Neuronal stem cell (in vitro differentiated cells): ENCODE data around the gene MACROD2.

ENCODE experiments used
- DNase-seq: peaks from one replicate; pipeline ENCODE4 v3.0.0-alpha.2; 2013; ENCODE audit warnings: low spot score
- H2AFZ ChIP-seq: one replicate; pipeline ENCODE4 v1.6.1; 2013; ENCODE audit warnings: mild to moderate bottlenecking, low read length, inconsistent platforms
- H2AK5ac ChIP-seq: 2 replicates; pipeline ENCODE4 v1.6.1; 2013; ENCODE audit warnings: low read depth, mild to moderate bottlenecking, inconsistent platforms, low read length, moderate library complexity, mixed read lengths
- H2BK120ac ChIP-seq: 2 replicates; pipeline ENCODE4 v1.6.1; 2013; ENCODE audit warnings: low read depth, mild to moderate bottlenecking, inconsistent platforms, low read length, moderate library complexity, mixed read lengths
- H2BK12ac ChIP-seq: one replicate; pipeline ENCODE4 v1.6.1; 2013; ENCODE audit warnings: low read length, inconsistent platforms
- H2BK15ac ChIP-seq: 2 replicates; pipeline ENCODE4 v1.6.1; 2013; ENCODE audit warnings: mild to moderate bottlenecking, low read length, inconsistent platforms, mixed read lengths
- H2BK5ac ChIP-seq: one replicate; pipeline ENCODE4 v1.6.1; 2013; ENCODE audit warnings: inconsistent platforms, mild to moderate bottlenecking, low read length, moderate library complexity
- H3K14ac ChIP-seq: one replicate; pipeline ENCODE4 v1.6.1; 2013; ENCODE audit warnings: low read length, inconsistent platforms
- H3K18ac ChIP-seq: 2 replicates; pipeline ENCODE4 v1.6.1; 2013; ENCODE audit warnings: low read length, inconsistent platforms
- H3K23ac ChIP-seq: 2 replicates; pipeline ENCODE4 v1.6.1; 2013; ENCODE audit warnings: low read depth, mild to moderate bottlenecking, mixed read lengths, low read length, inconsistent platforms; ENCODE audit not compliant: poor library complexity
- H3K27ac ChIP-seq: replicated peaks from 3 replicates; pipeline ENCODE4 v1.5.1; 2013; ENCODE audit warnings: low read length, inconsistent platforms
- H3K27me3 ChIP-seq, 3 experiments: 2 replicates each; pipeline ENCODE4 v1.6.1; 2013; ENCODE audit warnings: low read length in 3 of 3, mild to moderate bottlenecking in 2 of 3, inconsistent platforms in 1 of 3, low read depth in 1 of 3, mixed read lengths in 1 of 3, moderate library complexity in 1 of 3; ENCODE audit not compliant: control insufficient read depth in 3 of 3, insufficient read depth in 3 of 3
- H3K36me3 ChIP-seq, 2 donors: replicated peaks in 1 of 2; 2 replicates each; pipeline ENCODE4 v1.6.1; 2013; ENCODE audit warnings: low read length in 2 of 2; ENCODE audit not compliant: control insufficient read depth in 2 of 2, insufficient read depth in 2 of 2
- H3K4ac ChIP-seq: 2 replicates; pipeline ENCODE4 v1.6.1; 2013; ENCODE audit warnings: inconsistent platforms, mild to moderate bottlenecking, low read length, moderate library complexity
- H3K4me1 ChIP-seq, 2 donors: 1 replicate in 1 of 2; 2 replicates in 1 of 2; pipeline ENCODE4 v1.6.1; 2013; ENCODE audit warnings: low read length in 2 of 2, low read depth in 1 of 2; ENCODE audit not compliant: control insufficient read depth in 2 of 2, insufficient read depth in 1 of 2
- H3K4me2 ChIP-seq: one replicate; pipeline ENCODE4 v1.6.1; 2013; ENCODE audit warnings: mild to moderate bottlenecking, low read length, inconsistent platforms; ENCODE audit not compliant: insufficient read depth, poor library complexity, severe bottlenecking
- H3K4me3 ChIP-seq, 2 donors: 2 replicates each; pipeline ENCODE4 v1.5.1; 2013; ENCODE audit warnings: low read length in 2 of 2, mild to moderate bottlenecking in 2 of 2, inconsistent platforms in 1 of 2, moderate library complexity in 1 of 2
- H3K79me1 ChIP-seq: one replicate; pipeline ENCODE4 v1.6.1; 2013; ENCODE audit warnings: low read depth, mild to moderate bottlenecking, inconsistent platforms, low read length, moderate library complexity
- H3K9ac ChIP-seq: one replicate; pipeline ENCODE4 v1.6.1; 2013; ENCODE audit warnings: mild to moderate bottlenecking, low read depth, low read length, inconsistent platforms; ENCODE audit not compliant: poor library complexity
- H3K9me3 ChIP-seq, 2 donors: replicated peaks in 1 of 2; 2 replicates each; pipeline versions ENCODE3 to v1.6.1; 2013; ENCODE audit warnings: low read length in 2 of 2, mild to moderate bottlenecking in 2 of 2, inconsistent platforms in 1 of 2, low read depth in 1 of 2, mixed read lengths in 1 of 2, moderate library complexity in 1 of 2; ENCODE audit not compliant: control insufficient read depth in 2 of 2, insufficient read depth in 1 of 2
- H4K8ac ChIP-seq: one replicate; pipeline ENCODE4 v1.6.1; 2013; ENCODE audit warnings: low read depth, mild to moderate bottlenecking, inconsistent platforms, low read length, moderate library complexity
- H4K91ac ChIP-seq: one replicate; pipeline ENCODE4 v1.6.1; 2013; ENCODE audit warnings: low read length, low read depth, mild to moderate bottlenecking, inconsistent platforms; ENCODE audit not compliant: poor library complexity
- WGBS, 2 donors: extraction: QIAGEN DNeasy Blood & Tissue Kit; methylation state at CpG; one replicate each; pipeline ENCODE4 v1.1.7; 2013; ENCODE audit warnings: missing lambda C conversion rate in 2 of 2, mixed read lengths in 1 of 2; ENCODE audit not compliant: insufficient read length in 2 of 2, insufficient replicate concordance in 1 of 2; ENCODE audit errors: extremely low coverage in 2 of 2; 5-methylcytosine and 5-hydroxymethylcytosine counted together

Gene MACROD2

GRCh38 chr20:14611479-14611878, 616.2 kb downstream of the MACROD2 start:
- no peak overlapping the region for H4K8ac ChIP-seq
- H3K36me3 ChIP-seq = no peaks in the 10 kb centered on the region
- H2BK12ac ChIP-seq = no peak overlapping the region
- no peak overlapping the region for H3K4me3 ChIP-seq
- H3K23ac ChIP-seq = no peak overlapping the region
- H2AK5ac ChIP-seq = no peak overlapping the region
- DNase-seq = no peak
- no peak overlapping the region for H3K4ac ChIP-seq
- WGBS, 2 donors = no CpG with 5 or more reads among the region's 2 CpGs
- H2BK5ac ChIP-seq = no peak overlapping the region
- H3K9me3 ChIP-seq = no peaks in the 10 kb centered on the region
- no peak overlapping the region for H3K27ac ChIP-seq
- H3K4me2 ChIP-seq = no peak overlapping the region
- H3K79me1 ChIP-seq = no peaks in the 10 kb centered on the region
- no peak overlapping the region for H4K91ac ChIP-seq
- H3K9ac ChIP-seq = no peak overlapping the region
- H2BK15ac ChIP-seq = no peak overlapping the region
- H3K4me1 ChIP-seq = no peaks in the 10 kb centered on the region
- H2AFZ ChIP-seq = no peak overlapping the region
- no peak overlapping the region for H2BK120ac ChIP-seq
- no peak overlapping the region for H3K14ac ChIP-seq
- H3K18ac ChIP-seq = no peak overlapping the region
- H3K27me3 ChIP-seq = no peaks in the 10 kb centered on the region

GRCh38 chr20:14612391-14612790, 617.1 kb downstream of the MACROD2 start:
- no peaks in the 10 kb centered on the region for H3K9me3 ChIP-seq
- no peaks in the 10 kb centered on the region for H3K4me1 ChIP-seq
- no peak overlapping the region for H2BK12ac ChIP-seq
- WGBS, 2 donors = no CpG with 5 or more reads among the region's 1 CpG
- H3K27me3 ChIP-seq = no peaks in the 10 kb centered on the region
- H3K4me2 ChIP-seq = no peak overlapping the region
- H2AFZ ChIP-seq = no peak overlapping the region
- H3K9ac ChIP-seq = no peak overlapping the region
- no peak overlapping the region for H3K14ac ChIP-seq
- no peak overlapping the region for H3K23ac ChIP-seq
- no peak overlapping the region for H2AK5ac ChIP-seq
- no peak overlapping the region for H4K91ac ChIP-seq
- H3K4ac ChIP-seq = no peak overlapping the region
- H2BK5ac ChIP-seq = no peak overlapping the region
- H3K36me3 ChIP-seq = no peaks in the 10 kb centered on the region
- no peak overlapping the region for H2BK120ac ChIP-seq
- no peaks in the 10 kb centered on the region for H3K79me1 ChIP-seq
- H3K18ac ChIP-seq = no peak overlapping the region
- DNase-seq = no peak
- H4K8ac ChIP-seq = no peak overlapping the region
- no peak overlapping the region for H3K4me3 ChIP-seq
- no peak overlapping the region for H3K27ac ChIP-seq
- H2BK15ac ChIP-seq = no peak overlapping the region

- no peaks in the 10 kb centered on the region for H3K27me3 ChIP-seq
- H3K79me1 ChIP-seq = no peaks in the 10 kb centered on the region
- H3K4me1 ChIP-seq = peaks cover 3% of the 10 kb centered on the region in 2 donors
- H3K18ac ChIP-seq = no peak overlapping the region
- no peak overlapping the region for H2BK5ac ChIP-seq
- no peak overlapping the region for H2BK120ac ChIP-seq
- no peak overlapping the region for H2BK12ac ChIP-seq
- no CpG with 5 or more reads among the region's 3 CpGs for WGBS, 2 donors
- H2AFZ ChIP-seq = no peak overlapping the region
- H3K4me3 ChIP-seq = no peak overlapping the region
- H2BK15ac ChIP-seq = no peak overlapping the region
- H3K23ac ChIP-seq = no peak overlapping the region
- H2AK5ac ChIP-seq = no peak overlapping the region
- DNase-seq = no peak
- no peak overlapping the region for H3K4ac ChIP-seq
- H3K4me2 ChIP-seq = no peak overlapping the region
- H3K9me3 ChIP-seq = no peaks in the 10 kb centered on the region
- H4K8ac ChIP-seq = no peak overlapping the region
- H3K9ac ChIP-seq = no peak overlapping the region
- H3K36me3 ChIP-seq = no peaks in the 10 kb centered on the region
- no peak overlapping the region for H3K14ac ChIP-seq
- H3K27ac ChIP-seq = no peak overlapping the region
- no peak overlapping the region for H4K91ac ChIP-seq
Observed at GRCh38 chr20:14616003-14616402, 620.7 kb downstream of the MACROD2 start.

- Histone ChIP-seq H3K36me3 (no peaks in the 10 kb centered on the region), H4K91ac (no peak overlapping the region), H3K79me1 (no peaks in the 10 kb centered on the region), H2AFZ (no peak overlapping the region), H3K9ac (no peak overlapping the region), H3K9me3 (no peaks in the 10 kb centered on the region), H3K27ac (no peak overlapping the region), H4K8ac (no peak overlapping the region), H3K27me3 (no peaks in the 10 kb centered on the region), H2BK120ac (no peak overlapping the region), H3K4me2 (no peak overlapping the region), H3K4ac (no peak overlapping the region), H3K4me3 (no peak overlapping the region), H2BK5ac (no peak overlapping the region), H2BK12ac (no peak overlapping the region), H3K14ac (no peak overlapping the region), H3K4me1 (peaks cover 3% of the 10 kb centered on the region in 2 donors), H3K18ac (no peak overlapping the region), H2BK15ac (no peak overlapping the region), H2AK5ac (no peak overlapping the region), H3K23ac (no peak overlapping the region)
- DNase-seq = no peak
- no CpG with 5 or more reads among the region's 2 CpGs for WGBS, 2 donors
Observed at GRCh38 chr20:14617123-14617522, 621.8 kb downstream of the MACROD2 start.
